Measurements from ENCODE around the gene CAB39. TPM values are rescaled to one million over a fixed set of nuclear protein-coding genes. Genes with fewer than 3 reads are reported as not detected.

The CAB39 gene
- total RNA-seq, 1 experiment from 2014 or later: 86.1 TPM

DNA sequence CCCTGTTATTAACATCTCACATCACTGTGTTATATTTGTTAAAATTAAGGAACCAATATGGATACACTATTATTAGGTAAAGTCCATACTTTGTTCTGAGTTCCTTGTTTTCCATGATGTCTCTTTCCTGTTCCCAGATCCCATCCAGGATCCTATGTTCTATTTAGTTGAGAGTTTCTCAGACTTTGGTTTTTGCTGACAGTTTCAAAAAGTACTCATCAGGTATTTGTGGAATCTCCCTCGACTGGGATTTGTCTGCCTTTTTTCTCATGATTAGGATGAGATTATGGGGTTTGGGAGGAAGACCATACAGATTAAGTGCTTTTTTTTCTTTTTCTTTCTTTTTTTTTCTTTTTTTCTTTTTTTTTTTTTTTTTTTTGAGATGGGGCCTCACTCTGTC, 112.7 kb downstream of the CAB39 start:
- BruUV-seq (replicated peaks): no TSS peak
- DNase-seq: no peak
- ChIA-PET POLR2A (ENCODE audit: unreplicated experiment) (no interaction called here), CTCF (interaction anchor here (0.7 kb wide), 1 partner anchor 986 kb away, joined by 3 read pairs; no protein-coding TSS in a partner anchor)
- Histone ChIP-seq H3K9me3 (ENCODE audit: insufficient read depth, low read depth) (no peaks in the 10 kb centered on the region), H3K4me2 (no peak overlapping the region), H3K4me3 (no peak overlapping the region), H4K20me1 (ENCODE audit: insufficient read depth) (no peaks in the 10 kb centered on the region), H3K36me3 (ENCODE audit: low read depth) (no peaks in the 10 kb centered on the region), H3K4me1 (replicated peaks; ENCODE audit: insufficient read depth) (no peaks in the 10 kb centered on the region), H3F3A (ENCODE audit: insufficient read depth, low read depth) (no peaks in the 10 kb centered on the region; the same call in 1 of the 2 replicates), H3K79me2 (ENCODE audit: low read depth) (no peaks in the 10 kb centered on the region), H2AFZ (no peak overlapping the region), H3K27me3 (ENCODE audit: insufficient read depth, low read depth) (0 out of 2 replicates have a peak, but pooled peaks cover 3% of the 10 kb centered on the region), H3K27ac (no peak overlapping the region), H3K9me2 (ENCODE audit: insufficient read depth) (no peaks in the 10 kb centered on the region)
- no peak for TF ChIP-seq EZH2 (IDR thresholded peaks at IDR 0.05; ENCODE audit: low read depth)
- TF ChIP-seq, protein P1, sequence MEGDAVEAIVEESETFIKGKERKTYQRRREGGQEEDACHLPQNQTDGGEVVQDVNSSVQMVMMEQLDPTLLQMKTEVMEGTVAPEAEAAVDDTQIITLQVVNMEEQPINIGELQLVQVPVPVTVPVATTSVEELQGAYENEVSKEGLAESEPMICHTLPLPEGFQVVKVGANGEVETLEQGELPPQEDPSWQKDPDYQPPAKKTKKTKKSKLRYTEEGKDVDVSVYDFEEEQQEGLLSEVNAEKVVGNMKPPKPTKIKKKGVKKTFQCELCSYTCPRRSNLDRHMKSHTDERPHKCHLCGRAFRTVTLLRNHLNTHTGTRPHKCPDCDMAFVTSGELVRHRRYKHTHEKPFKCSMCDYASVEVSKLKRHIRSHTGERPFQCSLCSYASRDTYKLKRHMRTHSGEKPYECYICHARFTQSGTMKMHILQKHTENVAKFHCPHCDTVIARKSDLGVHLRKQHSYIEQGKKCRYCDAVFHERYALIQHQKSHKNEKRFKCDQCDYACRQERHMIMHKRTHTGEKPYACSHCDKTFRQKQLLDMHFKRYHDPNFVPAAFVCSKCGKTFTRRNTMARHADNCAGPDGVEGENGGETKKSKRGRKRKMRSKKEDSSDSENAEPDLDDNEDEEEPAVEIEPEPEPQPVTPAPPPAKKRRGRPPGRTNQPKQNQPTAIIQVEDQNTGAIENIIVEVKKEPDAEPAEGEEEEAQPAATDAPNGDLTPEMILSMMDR (conservative IDR thresholded peaks at IDR 0.05): no peak
- intact Hi-C loops (cut with micrococcal nuclease; ENCODE audit: unreplicated experiment): loop anchor here (2.0 to 10.0 kb wide), 3 partner anchors 399 to 629 kb away; no protein-coding TSS in a partner anchor

DNA sequence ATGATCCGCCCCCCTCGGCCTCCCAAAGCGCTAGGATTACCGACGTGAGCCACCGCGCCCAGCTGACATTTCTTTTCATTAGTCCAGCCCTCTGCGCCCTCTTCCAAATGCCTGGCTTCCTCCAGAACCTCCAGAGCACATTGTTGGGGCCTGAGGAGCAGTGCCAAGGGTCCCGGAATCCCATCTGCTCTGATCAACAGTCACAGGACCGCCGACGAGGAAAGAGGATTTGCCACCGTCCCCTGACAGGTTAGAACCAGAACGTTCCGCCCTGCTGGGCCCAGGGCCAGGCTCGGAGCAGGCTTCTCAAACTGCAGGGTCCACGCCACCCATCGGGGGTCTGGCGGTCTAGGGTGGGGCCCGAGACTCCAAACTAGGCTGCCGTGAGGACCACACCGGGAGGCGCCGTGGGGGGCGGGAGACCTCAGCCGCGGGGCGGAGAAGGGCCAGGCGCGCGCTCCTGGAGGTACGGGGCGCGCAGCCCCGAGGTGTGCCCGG, 115.2 kb downstream of the CAB39 start:
- no TSS peak for BruUV-seq (replicated peaks)

DNA sequence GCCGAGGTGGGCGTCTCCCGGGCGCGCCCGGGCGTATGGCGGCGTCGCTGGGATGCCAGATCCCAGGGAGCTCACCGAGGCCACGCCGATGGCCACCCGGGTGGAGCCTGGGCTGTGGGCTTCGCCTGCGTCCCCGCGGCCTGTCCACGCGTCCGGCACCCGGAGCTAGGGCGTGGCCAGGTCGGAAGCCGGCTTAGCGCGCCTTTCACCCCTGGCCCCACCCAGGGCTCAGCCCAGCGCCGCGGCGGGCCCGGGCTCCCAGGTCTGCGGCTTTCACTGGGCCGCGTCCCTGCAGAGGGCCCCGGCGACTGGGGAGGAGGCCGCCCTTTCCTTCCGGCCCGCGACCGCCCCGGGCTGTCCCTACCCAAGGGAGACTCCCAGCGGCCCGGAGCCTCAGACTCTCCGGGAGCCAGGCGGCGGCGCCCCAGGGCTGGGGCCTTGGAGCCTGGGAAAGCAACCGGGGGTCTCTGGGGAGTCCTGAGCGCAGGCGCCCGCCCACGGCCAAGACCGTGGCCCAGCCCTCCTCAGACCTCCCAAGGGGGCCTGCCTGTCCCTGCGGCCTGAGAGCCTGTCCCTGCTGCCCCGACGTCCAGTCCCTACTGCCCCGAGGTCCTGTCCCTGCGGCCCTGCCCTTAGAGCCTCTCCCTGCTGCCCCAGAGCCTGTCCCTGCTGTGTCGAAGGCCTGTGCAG, 115.8 kb downstream of the CAB39 start:
- no peak for TF ChIP-seq EZH2 (IDR thresholded peaks at IDR 0.05; ENCODE audit: low read depth)
- TF ChIP-seq, protein P1 (conservative IDR thresholded peaks at IDR 0.05): no peak
- Histone ChIP-seq H3K36me3 (ENCODE audit: low read depth) (no peaks in the 10 kb centered on the region), H3K79me2 (ENCODE audit: low read depth) (no peaks in the 10 kb centered on the region), H2AFZ (no peak overlapping the region), H3K4me1 (replicated peaks; ENCODE audit: insufficient read depth) (no peaks in the 10 kb centered on the region), H4K20me1 (ENCODE audit: insufficient read depth) (no peaks in the 10 kb centered on the region), H3K27ac (no peak overlapping the region), H3K9me3 (ENCODE audit: insufficient read depth, low read depth) (no peaks in the 10 kb centered on the region), H3K27me3 (ENCODE audit: insufficient read depth, low read depth) (0 out of 2 replicates have a peak, but pooled peaks cover 3% of the 10 kb centered on the region), H3K4me2 (no peak overlapping the region), H3K9me2 (ENCODE audit: insufficient read depth) (no peaks in the 10 kb centered on the region), H3K4me3 (no peak overlapping the region), H3F3A (ENCODE audit: insufficient read depth, low read depth) (no peaks in the 10 kb centered on the region)
- intact Hi-C loops (cut with micrococcal nuclease; ENCODE audit: unreplicated experiment): loop anchor here (10.0 kb wide), 2 partner anchors 396 to 626 kb away; no protein-coding TSS in a partner anchor
- ChIA-PET POLR2A (ENCODE audit: unreplicated experiment) (no interaction called here), CTCF (no interaction called here)
- BruUV-seq (replicated peaks): no TSS peak
- no peak for DNase-seq

More for the DNA sequence above, 115.2 kb downstream of the CAB39 start:
- Histone ChIP-seq H3K36me3 (ENCODE audit: low read depth) (no peaks in the 10 kb centered on the region), H4K20me1 (ENCODE audit: insufficient read depth) (no peaks in the 10 kb centered on the region), H2AFZ (no peak overlapping the region), H3F3A (ENCODE audit: insufficient read depth, low read depth) (no peaks in the 10 kb centered on the region), H3K27ac (no peak overlapping the region), H3K9me2 (ENCODE audit: insufficient read depth) (no peaks in the 10 kb centered on the region), H3K4me1 (replicated peaks; ENCODE audit: insufficient read depth) (no peaks in the 10 kb centered on the region), H3K9me3 (ENCODE audit: insufficient read depth, low read depth) (no peaks in the 10 kb centered on the region), H3K79me2 (ENCODE audit: low read depth) (no peaks in the 10 kb centered on the region), H3K4me2 (no peak overlapping the region), H3K4me3 (no peak overlapping the region), H3K27me3 (ENCODE audit: insufficient read depth, low read depth) (0 out of 2 replicates have a peak, but pooled peaks cover 3% of the 10 kb centered on the region)
- TF ChIP-seq, protein P1 (conservative IDR thresholded peaks at IDR 0.05): no peak
- DNase-seq: no peak
- ChIA-PET POLR2A (ENCODE audit: unreplicated experiment) (no interaction called here), CTCF (no interaction called here)
- intact Hi-C loops (cut with micrococcal nuclease; ENCODE audit: unreplicated experiment): loop anchor here (10.0 kb wide), 2 partner anchors 397 to 627 kb away; no protein-coding TSS in a partner anchor

All from PC-9 (cell line).